Smooth muscle cell (in vitro differentiated cells): Measurements from ENCODE around the gene MRC1. TPM values are rescaled to one million over a fixed set of nuclear protein-coding genes. Genes with fewer than 3 reads are reported as not detected.

Experiments
- DNase-seq: peaks from one replicate; lab custom pipeline; 2025; ENCODE audit not compliant: unreplicated experiment; lab: John Stamatoyannopoulos, UW
- H2AFZ ChIP-seq: fragments of 200-600 bp; sonication (generic); 2 replicates; pipeline ENCODE4 v1.6.0; 2016; ENCODE audit warnings: antibody characterized with exemption, low read depth, mild to moderate bottlenecking
- H3F3A ChIP-seq: fragments of 200-600 bp; sonication (generic); 2 replicates; pipeline ENCODE4 v1.6.0; 2017; ENCODE audit warnings: antibody characterized with exemption, low read depth
- H3K27ac ChIP-seq: fragments of 200-600 bp; sonication (generic); 2 replicates; pipeline ENCODE4 v1.5.1; 2016; ENCODE audit warnings: low read depth, mild to moderate bottlenecking
- H3K27me3 ChIP-seq: fragments of 200-600 bp; sonication (generic); 2 replicates; pipeline ENCODE4 v1.6.1; 2016; ENCODE audit warnings: low read depth, mild to moderate bottlenecking
- H3K36me3 ChIP-seq: fragments of 200-600 bp; sonication (generic); 2 replicates; pipeline ENCODE4 v1.5.1; 2016; ENCODE audit warnings: low read depth
- H3K4me1 ChIP-seq: fragments of 200-600 bp; sonication (generic); 2 replicates; pipeline ENCODE4 v1.5.1; 2016; ENCODE audit warnings: low read depth
- H3K4me2 ChIP-seq: fragments of 200-600 bp; sonication (generic); 2 replicates; pipeline ENCODE4 v1.6.0; 2016; ENCODE audit warnings: mild to moderate bottlenecking
- H3K4me3 ChIP-seq: fragments of 200-600 bp; sonication (generic); 2 replicates; pipeline ENCODE4 v1.5.1; 2016; ENCODE audit warnings: mild to moderate bottlenecking
- H3K79me2 ChIP-seq: fragments of 200-600 bp; sonication (generic); 2 replicates; pipeline ENCODE4 v1.6.0; 2016; ENCODE audit warnings: low read depth, mild to moderate bottlenecking
- H3K9ac ChIP-seq: fragments of 200-600 bp; sonication (generic); 2 replicates; pipeline ENCODE4 v1.6.0; 2016; ENCODE audit warnings: low read depth
- H3K9me3 ChIP-seq: fragments of 200-600 bp; sonication (generic); replicated peaks from 2 replicates; pipeline ENCODE4 v1.5.1; 2016; ENCODE audit warnings: low read depth
- H4K20me1 ChIP-seq: fragments of 200-600 bp; sonication (generic); 2 replicates; pipeline ENCODE4 v1.6.0; 2016; ENCODE audit warnings: low read depth
- CTCF ChIP-seq: fragments of 200-600 bp; sonication (generic); IDR thresholded peaks from 2 replicates; pipeline ENCODE4 v1.5.1; 2017; ENCODE audit warnings: borderline replicate concordance, mild to moderate bottlenecking, antibody characterized with exemption; ENCODE audit not compliant: insufficient read depth, poor library complexity, severe bottlenecking
- WGBS: methylation state at CpG from one replicate; pipeline ENCODE4 v1.1.7; 2016; ENCODE audit warnings: low lambda C conversion rate; 5-methylcytosine and 5-hydroxymethylcytosine counted together
- polyA plus RNA-seq: library from polyadenylated mRNA; unstranded; fragments of >200 nt; fragmentation: Nextera tagmentation; extraction: Ambion mirVana; gene quantifications from 2 replicates; pipeline ENCODE4 v1.2.1, GENCODE V29; 2016
- total RNA-seq: library from RNA; depleted of rRNA; stranded (reverse); fragments of >200 nt; gene quantifications from 2 replicates; pipeline ENCODE4 v1.2.3, GENCODE V29; 2014

Gene MRC1
- total and polyA plus RNA-seq, 2 experiments from 2014 or later, result not detected

DNA sequence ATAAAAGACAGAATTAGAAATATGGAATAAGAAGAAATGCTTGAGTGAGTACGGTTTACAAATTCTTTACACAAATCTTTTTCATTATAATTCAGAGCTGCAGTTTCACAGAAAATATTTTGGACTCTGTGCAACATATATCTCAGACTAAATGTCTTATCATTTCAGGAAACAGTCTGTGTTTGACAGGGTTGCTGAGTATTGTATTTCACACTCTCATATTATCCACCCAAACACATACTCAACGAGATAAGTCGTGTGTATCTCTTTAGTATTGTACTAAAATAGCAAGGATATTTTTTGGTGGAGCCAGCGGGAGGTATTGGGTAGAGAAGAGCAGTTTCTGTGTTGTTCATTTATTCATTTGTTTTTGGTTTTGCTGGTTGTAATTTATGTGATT lies 103.6 kb downstream of the MRC1 start:
- Histone ChIP-seq H3K79me2 (no peaks in the 10 kb centered on the region), H3K4me2 (no peak overlapping the region), H3K9me3 (no peaks in the 10 kb centered on the region), H3F3A (no peaks in the 10 kb centered on the region), H3K27me3 (peaks cover 2% of the 10 kb centered on the region), H4K20me1 (no peaks in the 10 kb centered on the region), H3K4me1 (no peaks in the 10 kb centered on the region), H3K36me3 (no peaks in the 10 kb centered on the region), H2AFZ (no peak overlapping the region), H3K4me3 (no peak overlapping the region), H3K27ac (no peak overlapping the region), H3K9ac (no peak overlapping the region)
- no peak for TF ChIP-seq CTCF
- DNase-seq, result no peak
- WGBS, result 50% methylated on average over 4 of the region's 4 CpGs

GRCh38 chr10:17913604-17914003 lies 104.5 kb downstream of the MRC1 start:
- no peaks in the 10 kb centered on the region for H3F3A ChIP-seq
- no peak for DNase-seq
- H2AFZ ChIP-seq, result no peak overlapping the region
- H3K4me2 ChIP-seq, result no peak overlapping the region
- no peaks in the 10 kb centered on the region for H3K27me3 ChIP-seq
- no peaks in the 10 kb centered on the region for H3K36me3 ChIP-seq
- no peak overlapping the region for H3K9ac ChIP-seq
- H3K4me3 ChIP-seq, result no peak overlapping the region
- no peaks in the 10 kb centered on the region for H3K79me2 ChIP-seq
- no peak for TF ChIP-seq CTCF
- H3K9me3 ChIP-seq, result no peaks in the 10 kb centered on the region
- H4K20me1 ChIP-seq, result no peaks in the 10 kb centered on the region
- no peak overlapping the region for H3K27ac ChIP-seq
- no peaks in the 10 kb centered on the region for H3K4me1 ChIP-seq
- WGBS, result 90% methylated on average over 5 of the region's 5 CpGs

- no peaks in the 10 kb centered on the region for H3K9me3 ChIP-seq
- no peak for TF ChIP-seq CTCF
- H3K4me1 ChIP-seq, result no peaks in the 10 kb centered on the region
- WGBS, result 86% methylated on average over 5 of the region's 5 CpGs
- H3F3A ChIP-seq, result no peaks in the 10 kb centered on the region
- H3K9ac ChIP-seq, result no peak overlapping the region
- no peak overlapping the region for H3K4me2 ChIP-seq
- H3K27me3 ChIP-seq, result no peaks in the 10 kb centered on the region
- no peaks in the 10 kb centered on the region for H3K79me2 ChIP-seq
- no peaks in the 10 kb centered on the region for H3K36me3 ChIP-seq
- H3K4me3 ChIP-seq, result no peak overlapping the region
- no peaks in the 10 kb centered on the region for H4K20me1 ChIP-seq
- no peak overlapping the region for H2AFZ ChIP-seq
- no peak for DNase-seq
- no peak overlapping the region for H3K27ac ChIP-seq
Measured at GRCh38 chr10:17914169-17915045, 105.3 kb downstream of the MRC1 start.

- WGBS, result 96% methylated on average over 4 of the region's 4 CpGs
- Histone ChIP-seq H2AFZ (no peak overlapping the region), H3K27me3 (no peaks in the 10 kb centered on the region), H4K20me1 (no peaks in the 10 kb centered on the region), H3F3A (no peaks in the 10 kb centered on the region), H3K9me3 (no peaks in the 10 kb centered on the region), H3K9ac (no peak overlapping the region), H3K4me3 (no peak overlapping the region), H3K4me1 (no peaks in the 10 kb centered on the region), H3K79me2 (no peaks in the 10 kb centered on the region), H3K4me2 (no peak overlapping the region), H3K36me3 (no peaks in the 10 kb centered on the region), H3K27ac (no peak overlapping the region)
- no peak for TF ChIP-seq CTCF
- no peak for DNase-seq
Measured at GRCh38 chr10:17915181-17915580, 106.0 kb downstream of the MRC1 start.
